ENCODE measurements around the gene NRXN3.

DNA sequence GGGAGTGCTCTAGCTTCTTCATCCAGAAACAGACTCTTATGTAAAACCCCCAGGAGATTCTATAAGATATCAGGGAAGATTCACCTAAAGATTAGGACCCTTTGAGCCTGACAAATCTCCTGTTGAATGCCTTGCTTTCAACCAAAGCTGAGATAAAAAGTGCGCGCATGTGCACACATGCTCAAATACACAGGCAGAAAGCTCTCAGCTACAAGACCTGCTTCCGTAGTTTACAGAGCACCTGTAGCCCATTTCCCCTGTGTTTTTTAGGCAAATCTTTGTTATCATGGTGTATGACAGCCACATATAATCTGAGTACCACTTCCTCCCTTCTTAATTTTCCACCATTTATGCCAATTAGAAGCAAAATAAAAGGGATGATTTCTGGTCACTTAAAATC, 866.9 kb downstream of the NRXN3 start:
- TF ChIP-seq, protein P1, sequence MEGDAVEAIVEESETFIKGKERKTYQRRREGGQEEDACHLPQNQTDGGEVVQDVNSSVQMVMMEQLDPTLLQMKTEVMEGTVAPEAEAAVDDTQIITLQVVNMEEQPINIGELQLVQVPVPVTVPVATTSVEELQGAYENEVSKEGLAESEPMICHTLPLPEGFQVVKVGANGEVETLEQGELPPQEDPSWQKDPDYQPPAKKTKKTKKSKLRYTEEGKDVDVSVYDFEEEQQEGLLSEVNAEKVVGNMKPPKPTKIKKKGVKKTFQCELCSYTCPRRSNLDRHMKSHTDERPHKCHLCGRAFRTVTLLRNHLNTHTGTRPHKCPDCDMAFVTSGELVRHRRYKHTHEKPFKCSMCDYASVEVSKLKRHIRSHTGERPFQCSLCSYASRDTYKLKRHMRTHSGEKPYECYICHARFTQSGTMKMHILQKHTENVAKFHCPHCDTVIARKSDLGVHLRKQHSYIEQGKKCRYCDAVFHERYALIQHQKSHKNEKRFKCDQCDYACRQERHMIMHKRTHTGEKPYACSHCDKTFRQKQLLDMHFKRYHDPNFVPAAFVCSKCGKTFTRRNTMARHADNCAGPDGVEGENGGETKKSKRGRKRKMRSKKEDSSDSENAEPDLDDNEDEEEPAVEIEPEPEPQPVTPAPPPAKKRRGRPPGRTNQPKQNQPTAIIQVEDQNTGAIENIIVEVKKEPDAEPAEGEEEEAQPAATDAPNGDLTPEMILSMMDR (conservative IDR thresholded peaks at IDR 0.05), result no peak
- TF ChIP-seq EZH2 (IDR thresholded peaks at IDR 0.05; ENCODE audit: low read depth), result no peak

All from PC-9 (cell line).